ENCODE measurements around the gene ACAP3.

Gene ACAP3

GRCh38 chr1:1260843-1261560 lies 46.7 kb downstream of the ACAP3 start:
- no peak for TF ChIP-seq CTCF (IDR thresholded peaks at IDR 0.05; ENCODE audit: insufficient read depth, low read length, poor library complexity, severe bottlenecking)
- peaks cover 41% of the 10 kb centered on the region for H3K36me3 ChIP-seq (ENCODE audit: control insufficient read depth, insufficient read depth, low read length)
- DNase-seq (ENCODE audit: extremely low read depth, insufficient read length): no peak
- H3K4me3 ChIP-seq (replicated peaks; ENCODE audit: low read depth, low read length): no peak overlapping the region
- H3K27me3 ChIP-seq (replicated peaks; ENCODE audit: control insufficient read depth, insufficient read depth, low read length): no peaks in the 10 kb centered on the region

- Histone ChIP-seq H3K36me3 (ENCODE audit: control insufficient read depth, insufficient read depth, low read length) (peaks cover 42% of the 10 kb centered on the region), H3K4me3 (replicated peaks; ENCODE audit: low read depth, low read length) (no peak overlapping the region), H3K27me3 (replicated peaks; ENCODE audit: control insufficient read depth, insufficient read depth, low read length) (no peaks in the 10 kb centered on the region)
- no peak for TF ChIP-seq CTCF (IDR thresholded peaks at IDR 0.05; ENCODE audit: insufficient read depth, low read length, poor library complexity, severe bottlenecking)
- no peak for DNase-seq (ENCODE audit: extremely low read depth, insufficient read length)
These were observed 47.7 kb downstream of the ACAP3 start for GRCh38 chr1:1259951-1260600.

- peaks cover 41% of the 10 kb centered on the region for H3K36me3 ChIP-seq (ENCODE audit: control insufficient read depth, insufficient read depth, low read length)
- TF ChIP-seq CTCF (IDR thresholded peaks at IDR 0.05; ENCODE audit: insufficient read depth, low read length, poor library complexity, severe bottlenecking): no peak
These were observed 48.2 kb downstream of the ACAP3 start for GRCh38 chr1:1259540-1259939.

GRCh38 chr1:1259119-1259488 lies 48.6 kb downstream of the ACAP3 start:
- no peak for DNase-seq (ENCODE audit: extremely low read depth, insufficient read length)
- Histone ChIP-seq H3K4me3 (replicated peaks; ENCODE audit: low read depth, low read length) (no peak overlapping the region), H3K36me3 (ENCODE audit: control insufficient read depth, insufficient read depth, low read length) (peaks cover 41% of the 10 kb centered on the region), H3K27me3 (replicated peaks; ENCODE audit: control insufficient read depth, insufficient read depth, low read length) (no peaks in the 10 kb centered on the region)
- no peak for TF ChIP-seq CTCF (IDR thresholded peaks at IDR 0.05; ENCODE audit: insufficient read depth, low read length, poor library complexity, severe bottlenecking)

More at GRCh38 chr1:1259540-1259939, 48.2 kb downstream of the ACAP3 start:
- DNase-seq (ENCODE audit: extremely low read depth, insufficient read length): no peak
- H3K27me3 ChIP-seq (replicated peaks; ENCODE audit: control insufficient read depth, insufficient read depth, low read length): no peaks in the 10 kb centered on the region
- no peak overlapping the region for H3K4me3 ChIP-seq (replicated peaks; ENCODE audit: low read depth, low read length)

GRCh38 chr1:1256956-1257871 lies 50.5 kb downstream of the ACAP3 start:
- Histone ChIP-seq H3K36me3 (ENCODE audit: control insufficient read depth, insufficient read depth, low read length) (peaks cover 36% of the 10 kb centered on the region), H3K27me3 (replicated peaks; ENCODE audit: control insufficient read depth, insufficient read depth, low read length) (no peaks in the 10 kb centered on the region), H3K4me3 (replicated peaks; ENCODE audit: low read depth, low read length) (no peak overlapping the region)
- no peak for TF ChIP-seq CTCF (IDR thresholded peaks at IDR 0.05; ENCODE audit: insufficient read depth, low read length, poor library complexity, severe bottlenecking)
- DNase-seq (ENCODE audit: extremely low read depth, insufficient read length): no peak
